Endodermal cell (in vitro differentiated cells): ENCODE data around the gene INTS1. TPM values are rescaled to one million over a fixed set of nuclear protein-coding genes. Genes with fewer than 3 reads are reported as not detected.
A peak's percentile ranks its signal among the peaks of the same experiment; 100 is the strongest.

ENCODE experiments used
- DNase-seq: peaks from one replicate; pipeline ENCODE4 v3.0.0-alpha.2; 2017
- H3K27ac ChIP-seq: 2 replicates; pipeline ENCODE4 v1.5.1; 2013; ENCODE audit warnings: mild to moderate bottlenecking, low read depth, low read length, moderate library complexity
- H3K27me3 ChIP-seq: 2 replicates; pipeline ENCODE4 v1.6.1; 2013; ENCODE audit warnings: mild to moderate bottlenecking, low read length, moderate library complexity; ENCODE audit not compliant: insufficient read depth, control insufficient read depth, poor library complexity, severe bottlenecking
- H3K36me3 ChIP-seq: 2 replicates; pipeline ENCODE4 v1.7.0; 2013; ENCODE audit warnings: mild to moderate bottlenecking, low read length, moderate library complexity; ENCODE audit not compliant: control insufficient read depth, insufficient read depth
- H3K4me1 ChIP-seq: one replicate; pipeline ENCODE4 v1.7.0; 2013; ENCODE audit warnings: low read length; ENCODE audit not compliant: control insufficient read depth, insufficient read depth
- H3K4me3 ChIP-seq: 2 replicates; pipeline ENCODE4 v1.5.1; 2013; ENCODE audit warnings: mild to moderate bottlenecking, low read length, moderate library complexity
- H3K9ac ChIP-seq: 2 replicates; pipeline ENCODE4 v1.6.1; 2013; ENCODE audit warnings: mild to moderate bottlenecking, low read length, moderate library complexity; ENCODE audit not compliant: poor library complexity, severe bottlenecking; ENCODE audit errors: extremely low read depth
- H3K9me3 ChIP-seq: 2 replicates; pipeline ENCODE4 v1.6.1; 2013; ENCODE audit warnings: mild to moderate bottlenecking, low read length, moderate library complexity; ENCODE audit not compliant: control insufficient read depth
- H3K27ac Mint-ChIP-seq: 2 replicates; pipeline ENCODE4 v1.8.0; 2020; ENCODE audit warnings: mixed read lengths
- H3K27me3 Mint-ChIP-seq: 2 replicates; pipeline ENCODE4 v1.8.0; 2021; ENCODE audit warnings: mild to moderate bottlenecking, mixed read lengths; ENCODE audit not compliant: insufficient read depth
- H3K36me3 Mint-ChIP-seq: 2 replicates; pipeline ENCODE4 v1.8.0; 2020; ENCODE audit warnings: low read depth, mixed read lengths
- H3K4me1 Mint-ChIP-seq: 2 replicates; pipeline ENCODE4 v1.8.0; 2020; ENCODE audit warnings: mixed read lengths
- H3K4me3 Mint-ChIP-seq: 2 replicates; pipeline ENCODE4 v1.8.0; 2020; ENCODE audit warnings: mild to moderate bottlenecking, moderate library complexity, mixed read lengths
- H3K9me3 Mint-ChIP-seq: 2 replicates; pipeline ENCODE4 v1.8.0; 2020; ENCODE audit warnings: mild to moderate bottlenecking, mixed read lengths
- CTCF ChIP-seq: fragments of 200-600 bp; sonication (generic); conservative IDR thresholded peaks from 2 replicates; pipeline ENCODE4 v1.5.0; 2021; ENCODE audit warnings: antibody characterized with exemption, mild to moderate bottlenecking
- WGBS, 2 experiments: methylation state at CpG; one replicate each; pipeline versions ENCODE4 v1.1.5 to v1.1.7; 2013; ENCODE audit warnings: missing lambda C conversion rate in 2 of 2, mixed read lengths in 1 of 2; ENCODE audit not compliant: insufficient coverage in 1 of 2, insufficient read length in 1 of 2; 5-methylcytosine and 5-hydroxymethylcytosine counted together
- total RNA-seq, 2 donors: library from RNA; stranded (reverse); fragmentation: NEBNext Ultra II Directional in 1 of 2; extraction: Animal tissue kit (Norgen Biotek cat#: 25700) in 1 of 2; gene quantifications; 2 replicates in 1 of 2; 3 replicates in 1 of 2; pipeline ENCODE4 v1.2.1, GENCODE V29; 2021

Gene INTS1
- total RNA-seq, 2 donors from 2014 or later: 145 to 178 TPM

GRCh38 chr7:1483079-1483478 lies 21.1 kb downstream of the INTS1 start:
- no peaks in the 10 kb centered on the region for H3K27me3 Mint-ChIP-seq
- no peak overlapping the region for H3K27ac Mint-ChIP-seq
- peaks cover 25% of the 10 kb centered on the region for H3K36me3 Mint-ChIP-seq
- Histone ChIP-seq H3K27me3 (no peaks in the 10 kb centered on the region), H3K4me3 (no peak overlapping the region), H3K9ac (no peak overlapping the region), H3K27ac (no peak overlapping the region), H3K9me3 (no peaks in the 10 kb centered on the region), H3K36me3 (peaks cover 6% of the 10 kb centered on the region), H3K4me1 (no peaks in the 10 kb centered on the region)
- no peaks in the 10 kb centered on the region for H3K4me1 Mint-ChIP-seq
- H3K4me3 Mint-ChIP-seq: no peak overlapping the region
- WGBS, 2 experiments: 73 to 86% methylated on average over 15 to 22 of the region's 22 CpGs
- DNase-seq: no peak
- H3K9me3 Mint-ChIP-seq: no peaks in the 10 kb centered on the region
- TF ChIP-seq CTCF: no peak

- no peak for DNase-seq
- Mint-ChIP-seq H3K4me1 (no peaks in the 10 kb centered on the region), H3K27me3 (no peaks in the 10 kb centered on the region), H3K9me3 (no peaks in the 10 kb centered on the region), H3K4me3 (no peak overlapping the region), H3K27ac (no peak overlapping the region), H3K36me3 (peaks cover 26% of the 10 kb centered on the region)
- Histone ChIP-seq H3K9me3 (no peaks in the 10 kb centered on the region), H3K4me3 (no peak overlapping the region), H3K9ac (no peak overlapping the region), H3K27ac (no peak overlapping the region), H3K36me3 (peaks cover 4% of the 10 kb centered on the region), H3K27me3 (no peaks in the 10 kb centered on the region), H3K4me1 (no peaks in the 10 kb centered on the region)
- TF ChIP-seq CTCF: no peak
- WGBS, 2 experiments: 95 to 96% methylated on average over 9 to 20 of the region's 20 CpGs
These were observed 22.9 kb downstream of the INTS1 start for GRCh38 chr7:1481300-1481699.

GRCh38 chr7:1480670-1481069 lies 23.5 kb downstream of the INTS1 start:
- no peak for TF ChIP-seq CTCF
- Histone ChIP-seq H3K27me3 (no peaks in the 10 kb centered on the region), H3K4me1 (no peaks in the 10 kb centered on the region), H3K9ac (no peak overlapping the region), H3K9me3 (no peaks in the 10 kb centered on the region), H3K27ac (no peak overlapping the region), H3K36me3 (peaks cover 4% of the 10 kb centered on the region), H3K4me3 (no peak overlapping the region)
- Mint-ChIP-seq H3K27me3 (no peaks in the 10 kb centered on the region), H3K4me3 (no peak overlapping the region), H3K4me1 (no peaks in the 10 kb centered on the region), H3K36me3 (peaks cover 22% of the 10 kb centered on the region), H3K27ac (no peak overlapping the region), H3K9me3 (no peaks in the 10 kb centered on the region)
- WGBS, 2 experiments: 89 to 90% methylated on average over 5 to 12 of the region's 12 CpGs
- peak; percentile 67 for DNase-seq
